Islet precursor cell (in vitro differentiated cells): ENCODE data around the gene CGRRF1.

ENCODE experiments used
- DNase-seq: peaks from one replicate; pipeline ENCODE4 v3.0.0-alpha.2; 2018

CGRRF1 gene

GRCh38 chr14:54509546-54510501, at the start of gene CGRRF1:
Gene CGRRF1, plus strand, starts transcription at chr14:54509906. Its CDS starts 54 bp downstream, at chr14:54509960.
- DNase-seq, result peak; percentile 99

GRCh38 chr14:54462048-54462447, 47.7 kb upstream of the CGRRF1 start:
- no peak for DNase-seq

GRCh38 chr14:54465654-54466053, 44.1 kb upstream of the CGRRF1 start:
- DNase-seq, result peak; percentile 62

- no peak for DNase-seq
These were observed 42.4 kb upstream of the CGRRF1 start for GRCh38 chr14:54467280-54467679.

GRCh38 chr14:54470701-54471100, 39.0 kb upstream of the CGRRF1 start:
- peak; percentile 43 for DNase-seq

GRCh38 chr14:54471641-54472040, 38.1 kb upstream of the CGRRF1 start:
- no peak for DNase-seq

GRCh38 chr14:54472315-54472714, 37.4 kb upstream of the CGRRF1 start:
- DNase-seq, result no peak

GRCh38 chr14:54474232-54474793, 35.4 kb upstream of the CGRRF1 start:
- no peak for DNase-seq

- DNase-seq, result no peak
These were observed 34.4 kb upstream of the CGRRF1 start for GRCh38 chr14:54475187-54475899.

GRCh38 chr14:54475911-54476310, 33.8 kb upstream of the CGRRF1 start:
- no peak for DNase-seq

GRCh38 chr14:54478636-54479215, 31.0 kb upstream of the CGRRF1 start:
- DNase-seq, result no peak

- no peak for DNase-seq
These were observed 28.7 kb upstream of the CGRRF1 start for GRCh38 chr14:54480830-54481562.

- no peak for DNase-seq
These were observed 28.0 kb upstream of the CGRRF1 start for GRCh38 chr14:54481695-54482094.

- no peak for DNase-seq
These were observed 26.5 kb upstream of the CGRRF1 start for GRCh38 chr14:54483073-54483745.

GRCh38 chr14:54483846-54484245, 25.9 kb upstream of the CGRRF1 start:
- no peak for DNase-seq

GRCh38 chr14:54486685-54487084, 23.0 kb upstream of the CGRRF1 start:
- no peak for DNase-seq

GRCh38 chr14:54487771-54488170, 21.9 kb upstream of the CGRRF1 start:
- no peak for DNase-seq

- DNase-seq, result no peak
These were observed 21.4 kb upstream of the CGRRF1 start for GRCh38 chr14:54488318-54488645.

GRCh38 chr14:54488646-54489317, 20.9 kb upstream of the CGRRF1 start, which contains the start of gene GMFB:
Gene GMFB, minus strand, starts transcription at chr14:54488980. Its CDS starts 53 bp downstream, at chr14:54488927.
- peak; percentile 94 for DNase-seq

GRCh38 chr14:54489318-54489683, 20.4 kb upstream of the CGRRF1 start:
- DNase-seq, result no peak

GRCh38 chr14:54489731-54490444, 19.8 kb upstream of the CGRRF1 start:
- peak; percentile 69 for DNase-seq
